H1 (cell line): ENCODE measurements around the gene WDR54. TPM values are rescaled to one million over a fixed set of nuclear protein-coding genes. Genes with fewer than 3 reads are reported as not detected.

ENCODE experiments used
- ASH2L ChIP-seq: fragments of 200-600, 300-600 bp; sonication (generic); IDR thresholded peaks from one replicate; pipeline ENCODE4 v1.7.1; 2017; ENCODE audit warnings: low read length
- CBX5 ChIP-seq: fragments of 300-800, 300-1000 bp; sonication (generic); IDR thresholded peaks from 2 replicates; pipeline ENCODE4 v1.7.1; 2016; ENCODE audit warnings: antibody characterized with exemption, low read length, low read depth
- CHD1 ChIP-seq: IDR thresholded peaks from 2 replicates; pipeline ENCODE4 v1.6.1; 2012; ENCODE audit warnings: low read depth, low read length, improper control_type of control experiment
- KDM1A ChIP-seq: fragments of 200-600, 300-600 bp; sonication (generic); IDR thresholded peaks from 2 replicates; pipeline ENCODE4 v1.7.1; 2016; ENCODE audit warnings: mild to moderate bottlenecking, low read length, borderline replicate concordance
- RFX5 ChIP-seq: IDR thresholded peaks from 2 replicates; pipeline ENCODE4 v1.6.1; 2011; ENCODE audit warnings: low read depth, low read length, improper control_type of control experiment, borderline replicate concordance
- TAF1 ChIP-seq: IDR thresholded peaks from 2 replicates; pipeline ENCODE4 v1.6.1; 2011; ENCODE audit warnings: mild to moderate bottlenecking, low read depth, low read length
- USF2 ChIP-seq: IDR thresholded peaks from 2 replicates; pipeline ENCODE4 v1.6.1; 2011; ENCODE audit warnings: low read length, improper control_type of control experiment
- YY1 ChIP-seq: IDR thresholded peaks from 2 replicates; pipeline ENCODE4 v1.6.1; 2011; ENCODE audit warnings: low read depth, mild to moderate bottlenecking, low read length
- polyA plus RNA-seq, 7 experiments: library from polyadenylated mRNA; depleted of rRNA in 3 of 7; stranded (reverse) in 5 of 7; unstranded in 2 of 7; fragments of >200 nt in 5 of 7; fragments of 200-250 nt in 2 of 7; gene quantifications; 1 replicate in 5 of 7; 2 replicates in 1 of 7; 4 replicates in 1 of 7; pipeline versions ENCODE4 v1.2.1 to v1.2.3, GENCODE V29; 2011 to 2013; ENCODE audit warnings: missing spikeins in 2 of 7, mixed read lengths in 2 of 7
- total RNA-seq: library from RNA; stranded (reverse); fragmentation: NEBNext Ultra II Directional; extraction: Animal tissue kit (Norgen Biotek cat#: 25700); gene quantifications from 2 replicates; pipeline ENCODE4 v1.2.1, GENCODE V29; 2021

The WDR54 gene
- total and polyA plus RNA-seq, 2 of the 8 experiments (the other 6 are each of a cell fraction or from before 2014, with no cell fraction given): 41.6 to 125 TPM

GRCh38 chr2:74418312-74418711 is 3.2 kb upstream of the WDR54 start (continued):
- TF ChIP-seq YY1 (no peak), USF2 (no peak), ASH2L (no peak), CHD1 (no peak), TAF1 (no peak), CBX5 (no peak), RFX5 (no peak), KDM1A (no peak)
- TF ChIP-seq, all 59 proteins: peak for 0
